Glutamatergic neuron (in vitro differentiated cells): ENCODE measurements around the gene RABIF. TPM values are rescaled to one million over a fixed set of nuclear protein-coding genes. Genes with fewer than 3 reads are reported as not detected.

Source experiments
- DNase-seq: peaks from one replicate; pipeline ENCODE4 v3.0.0; 2022
- H3K27ac Mint-ChIP-seq: one replicate; pipeline ENCODE4 v1.8.0; 2020; ENCODE audit warnings: mild to moderate bottlenecking, mixed read lengths, inconsistent platforms; ENCODE audit not compliant: unreplicated experiment
- H3K27me3 Mint-ChIP-seq: one replicate; pipeline ENCODE4 v1.8.0; 2020; ENCODE audit warnings: mild to moderate bottlenecking, moderate library complexity, mixed read lengths, inconsistent platforms; ENCODE audit not compliant: unreplicated experiment
- H3K36me3 Mint-ChIP-seq: one replicate; pipeline ENCODE4 v1.8.0; 2020; ENCODE audit warnings: mild to moderate bottlenecking, mixed read lengths, inconsistent platforms; ENCODE audit not compliant: unreplicated experiment
- H3K4me1 Mint-ChIP-seq: one replicate; pipeline ENCODE4 v1.8.0; 2020; ENCODE audit warnings: mild to moderate bottlenecking, low read depth, mixed read lengths, inconsistent platforms; ENCODE audit not compliant: unreplicated experiment
- H3K4me3 Mint-ChIP-seq: one replicate; pipeline ENCODE4 v1.8.0; 2020; ENCODE audit warnings: mild to moderate bottlenecking, mixed read lengths, inconsistent platforms; ENCODE audit not compliant: unreplicated experiment
- H3K9me3 Mint-ChIP-seq: one replicate; pipeline ENCODE4 v1.8.0; 2020; ENCODE audit warnings: mild to moderate bottlenecking, moderate library complexity, mixed read lengths, inconsistent platforms; ENCODE audit not compliant: unreplicated experiment
- total RNA-seq: library from RNA; stranded (reverse); fragmentation: NEBNext Ultra II Directional; extraction: Animal tissue kit (Norgen Biotek cat#: 25700); gene quantifications from one replicate; pipeline ENCODE4 v1.2.1, GENCODE V29; 2021; ENCODE audit not compliant: unreplicated experiment
- TF ChIP-seq, protein P1 (sequence below): fragments of 200-600 bp; sonication (generic); IDR thresholded peaks from one replicate; pipeline ENCODE4 v1.5.0; 2021; ENCODE audit not compliant: partially characterized antibody, unreplicated experiment

The RABIF gene
- total RNA-seq, 1 donor from 2014 or later, result 16.4 TPM

DNA sequence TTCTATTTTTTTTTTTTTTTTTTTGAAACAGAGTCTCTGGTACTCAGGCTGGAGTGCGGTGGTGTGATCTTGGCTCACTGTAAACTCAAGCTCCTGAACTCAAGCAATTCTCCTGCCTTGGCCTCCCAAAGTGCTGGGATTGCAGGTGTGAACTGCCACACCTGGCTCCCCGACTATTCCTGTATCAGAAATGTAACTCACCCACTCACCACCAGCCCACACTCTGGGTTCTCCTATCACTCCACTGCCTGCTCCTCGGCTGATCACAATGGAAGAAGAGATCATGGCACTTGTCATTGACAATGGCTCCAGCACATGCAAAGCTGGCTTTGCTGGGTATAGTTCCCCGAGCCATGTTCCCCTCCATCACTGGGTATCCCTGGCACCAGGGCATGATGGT is 15.9 kb downstream of the RABIF start:
- Mint-ChIP-seq H3K27me3 (no peaks in the 10 kb centered on the region), H3K9me3 (peaks cover 1% of the 10 kb centered on the region), H3K4me3 (no peak overlapping the region), H3K36me3 (no peaks in the 10 kb centered on the region), H3K4me1 (no peaks in the 10 kb centered on the region), H3K27ac (no peak overlapping the region)
- TF ChIP-seq, protein P1, sequence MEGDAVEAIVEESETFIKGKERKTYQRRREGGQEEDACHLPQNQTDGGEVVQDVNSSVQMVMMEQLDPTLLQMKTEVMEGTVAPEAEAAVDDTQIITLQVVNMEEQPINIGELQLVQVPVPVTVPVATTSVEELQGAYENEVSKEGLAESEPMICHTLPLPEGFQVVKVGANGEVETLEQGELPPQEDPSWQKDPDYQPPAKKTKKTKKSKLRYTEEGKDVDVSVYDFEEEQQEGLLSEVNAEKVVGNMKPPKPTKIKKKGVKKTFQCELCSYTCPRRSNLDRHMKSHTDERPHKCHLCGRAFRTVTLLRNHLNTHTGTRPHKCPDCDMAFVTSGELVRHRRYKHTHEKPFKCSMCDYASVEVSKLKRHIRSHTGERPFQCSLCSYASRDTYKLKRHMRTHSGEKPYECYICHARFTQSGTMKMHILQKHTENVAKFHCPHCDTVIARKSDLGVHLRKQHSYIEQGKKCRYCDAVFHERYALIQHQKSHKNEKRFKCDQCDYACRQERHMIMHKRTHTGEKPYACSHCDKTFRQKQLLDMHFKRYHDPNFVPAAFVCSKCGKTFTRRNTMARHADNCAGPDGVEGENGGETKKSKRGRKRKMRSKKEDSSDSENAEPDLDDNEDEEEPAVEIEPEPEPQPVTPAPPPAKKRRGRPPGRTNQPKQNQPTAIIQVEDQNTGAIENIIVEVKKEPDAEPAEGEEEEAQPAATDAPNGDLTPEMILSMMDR, result no peak
- no peak for DNase-seq

DNA sequence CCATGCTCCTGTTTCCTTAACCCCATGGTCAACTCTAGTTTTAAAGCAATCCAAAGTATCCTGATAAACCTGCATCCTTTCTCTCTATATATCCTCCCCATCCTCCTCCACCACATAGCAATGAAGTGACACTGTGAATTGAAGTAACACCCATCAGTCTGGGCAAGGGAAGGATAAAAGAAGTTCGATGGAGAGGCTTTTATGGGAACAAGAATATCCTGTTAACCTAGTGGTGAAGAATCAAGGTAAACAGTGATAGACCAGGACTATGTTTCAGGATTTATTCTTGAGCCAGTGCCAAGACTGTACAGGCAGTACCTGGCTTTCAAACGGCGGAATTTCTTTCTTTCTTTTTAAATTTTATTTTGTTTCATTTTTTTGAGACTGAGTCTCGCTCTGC is 17.6 kb downstream of the RABIF start:
- TF ChIP-seq, protein P1, result no peak
- DNase-seq, result no peak
- Mint-ChIP-seq H3K27me3 (no peaks in the 10 kb centered on the region), H3K9me3 (peaks cover 1% of the 10 kb centered on the region), H3K36me3 (no peaks in the 10 kb centered on the region), H3K4me3 (no peak overlapping the region), H3K27ac (no peak overlapping the region), H3K4me1 (no peaks in the 10 kb centered on the region)

DNA sequence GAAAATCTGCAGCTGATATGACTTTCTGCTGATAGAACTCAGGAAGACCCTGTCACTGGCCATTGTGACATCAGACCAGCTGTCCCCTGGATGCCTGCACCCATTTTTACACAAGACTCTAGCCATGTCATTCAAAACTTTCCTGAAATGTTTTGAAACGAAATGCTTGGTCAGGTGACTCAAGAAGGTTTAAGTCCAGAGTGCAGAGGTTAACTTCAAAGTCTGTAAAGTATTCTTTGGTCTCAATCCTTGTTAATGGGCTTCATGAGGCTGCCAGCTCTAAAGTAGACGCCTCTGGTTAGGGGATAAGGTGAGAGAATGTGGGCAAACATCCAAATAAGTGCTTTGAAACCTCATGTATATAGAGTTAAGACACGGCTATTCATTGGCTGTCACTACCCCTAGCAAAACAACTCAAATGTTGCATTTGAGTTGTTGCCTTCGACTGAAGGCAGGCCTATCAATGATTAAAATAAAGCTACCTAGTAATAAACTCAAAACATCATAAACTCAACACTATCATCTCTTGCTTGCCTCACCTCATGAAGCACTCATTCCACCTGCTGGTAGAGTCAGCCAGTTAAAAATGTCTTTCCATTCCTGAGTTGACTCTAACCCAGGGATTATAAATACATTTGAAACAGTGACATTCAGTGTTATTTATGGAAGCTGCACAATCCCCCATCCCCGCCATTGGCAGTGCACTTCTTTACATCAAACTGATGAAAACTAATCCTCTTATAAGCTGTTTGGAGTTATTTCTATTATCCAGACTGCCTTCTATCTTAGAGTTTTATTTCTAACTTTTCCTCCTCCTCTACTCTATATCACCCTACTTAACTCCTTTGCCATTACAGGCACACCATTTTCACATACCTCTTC is 26.0 kb downstream of the RABIF start:
- H3K4me1 Mint-ChIP-seq, result no peaks in the 10 kb centered on the region
- H3K4me3 Mint-ChIP-seq, result peak overlapping the region; percentile 86
- H3K9me3 Mint-ChIP-seq, result peaks cover 9% of the 10 kb centered on the region
- H3K27me3 Mint-ChIP-seq, result peaks cover 6% of the 10 kb centered on the region
- DNase-seq, result no peak
- no peaks in the 10 kb centered on the region for H3K36me3 Mint-ChIP-seq
- no peak overlapping the region for H3K27ac Mint-ChIP-seq
- TF ChIP-seq, protein P1, result no peak

DNA sequence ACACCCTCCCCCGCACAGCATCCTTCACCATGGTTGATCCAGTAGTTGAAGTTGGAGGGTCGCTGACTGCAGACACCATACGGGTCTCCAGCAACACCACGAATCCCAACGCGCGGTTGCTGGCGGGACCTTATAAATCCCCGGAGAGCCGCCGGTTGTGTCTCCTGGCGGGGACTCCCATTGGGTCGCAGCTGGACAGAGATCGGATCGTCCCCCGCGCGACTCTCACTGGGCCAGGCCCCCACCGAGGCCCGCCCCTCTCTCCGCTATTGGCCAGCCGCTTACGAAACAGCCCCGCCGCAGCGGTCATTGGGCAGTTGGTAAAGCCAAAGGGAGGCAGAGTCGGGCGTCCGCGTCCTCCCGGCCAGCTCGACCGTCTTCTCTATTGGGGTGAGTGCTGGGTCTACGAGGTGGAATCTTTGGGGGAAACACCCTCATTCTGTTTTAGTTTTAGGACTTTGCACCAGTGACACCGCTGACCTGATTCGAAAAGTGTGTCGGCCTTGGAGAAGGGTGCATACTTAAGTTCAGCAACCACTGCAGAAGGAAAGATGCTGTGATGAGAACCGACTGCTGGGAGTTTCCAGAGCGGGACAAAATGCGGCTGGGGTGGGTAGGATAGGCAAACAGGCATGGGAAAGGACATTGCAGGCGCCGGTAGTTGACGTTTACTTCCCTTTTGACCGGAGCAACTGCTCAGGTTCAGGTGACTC is 27.4 kb downstream of the RABIF start:
- peak; percentile 93 for DNase-seq
- peak overlapping the region; percentile 86 for H3K4me3 Mint-ChIP-seq
- H3K27me3 Mint-ChIP-seq, result peaks cover 6% of the 10 kb centered on the region
- H3K4me1 Mint-ChIP-seq, result no peaks in the 10 kb centered on the region
- H3K9me3 Mint-ChIP-seq, result peaks cover 10% of the 10 kb centered on the region
- TF ChIP-seq, protein P1, result no peak
- H3K27ac Mint-ChIP-seq, result peak overlapping the region; percentile 75
- H3K36me3 Mint-ChIP-seq, result no peaks in the 10 kb centered on the region
